ENCODE results near the gene CFAP221.

- TF ChIP-seq POLR2A (IDR thresholded peaks at IDR 0.05), result no peak
- TF ChIP-seq CTCF (IDR thresholded peaks at IDR 0.05), result no peak
Observed at GRCh38 chr2:119700866-119701265, 156.6 kb downstream of the CFAP221 start.
